Uterine smooth muscle cell (primary cell): Measurements from ENCODE around the gene MRPS18B. TPM values are rescaled to one million over a fixed set of nuclear protein-coding genes. Genes with fewer than 3 reads are reported as not detected.

Experiments
- total RNA-seq: library from RNA; depleted of rRNA; stranded (reverse); fragments of >200 nt; gene quantifications from 2 replicates; pipeline ENCODE4 v1.2.3, GENCODE V29; 2014

Gene MRPS18B
- total RNA-seq: 55.4 and 87.9 TPM in 2 replicates

DNA sequence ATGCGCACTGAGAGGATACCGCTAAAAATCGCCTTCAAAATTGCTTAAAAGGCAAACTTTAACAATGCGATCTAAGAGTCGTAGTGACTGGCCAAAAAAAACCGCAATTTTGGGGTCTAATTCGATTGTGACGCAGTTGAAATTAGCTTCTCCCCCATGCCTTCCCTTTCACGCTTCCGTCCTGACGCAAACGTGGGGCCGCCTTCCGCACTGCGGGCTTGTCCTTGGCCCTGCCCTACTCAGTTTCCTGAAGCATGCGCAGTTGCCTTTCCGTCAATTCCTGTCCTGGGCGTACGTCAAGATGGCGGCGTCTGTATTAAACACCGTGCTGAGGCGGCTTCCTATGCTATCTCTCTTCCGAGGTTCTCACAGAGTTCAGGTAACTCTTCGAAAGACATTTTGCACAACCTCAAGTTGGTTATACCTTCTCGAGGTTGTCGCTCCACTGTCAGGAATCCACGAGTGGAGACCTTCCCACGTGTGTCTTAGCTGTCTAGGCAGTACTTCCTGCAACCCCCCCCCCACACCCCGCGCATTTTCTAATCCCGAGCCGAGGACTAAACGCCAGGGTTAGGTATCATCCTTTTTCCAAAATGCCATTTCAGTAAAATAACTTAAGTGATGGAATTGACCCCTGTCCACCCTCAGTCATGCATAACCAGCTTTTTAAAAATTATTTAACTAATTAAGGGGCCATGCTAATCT is at the start of gene MRPS18B:
TSS of gene MRPS18B (plus strand) at position 276 of the 705 bp plus-strand sequence. CDS start at position 302, 26 bp downstream.

GRCh38 chr6:30571075-30571761 is 46.4 kb upstream of the MRPS18B start, which contains the start of gene ABCF1:
TSS of gene ABCF1 (plus strand) at chr6:30571442. CDS start at chr6:30571488, 46 bp downstream.

DNA sequence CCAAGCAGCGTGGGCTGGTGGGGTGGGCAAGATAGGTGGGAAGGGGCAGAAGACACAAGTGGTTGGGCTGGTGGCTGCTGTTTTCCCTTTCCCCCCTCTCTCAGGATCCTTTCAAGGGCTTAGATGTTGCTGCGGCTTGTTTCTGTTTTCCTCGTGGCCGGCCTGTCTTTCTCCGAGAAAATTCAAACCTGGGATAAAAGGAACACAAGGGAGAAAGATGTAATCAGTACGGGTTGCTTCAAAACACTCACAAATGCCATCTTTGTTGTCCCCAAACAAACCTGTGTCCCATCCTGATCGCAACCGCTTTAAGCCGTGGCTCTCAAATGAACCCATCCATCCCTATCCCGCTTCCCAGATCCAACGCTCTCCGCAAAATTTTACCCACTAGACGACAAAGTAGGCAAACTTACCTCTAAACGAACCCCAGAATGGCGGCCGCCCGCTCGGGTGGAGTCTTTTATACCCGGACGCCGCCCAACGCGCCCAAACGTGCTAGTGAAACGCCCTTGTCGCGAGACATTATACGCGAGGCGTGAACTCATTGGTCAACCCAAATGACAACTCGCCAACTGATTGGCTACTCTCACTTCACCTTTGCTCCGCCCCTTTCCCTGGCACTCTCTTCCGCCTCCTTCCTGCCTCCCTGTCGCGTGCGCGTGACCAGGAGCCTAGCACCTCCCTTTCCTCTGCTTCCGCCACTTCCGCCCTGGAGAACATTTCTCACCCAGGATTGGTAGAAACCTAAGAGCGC is 652 bp upstream of the MRPS18B start, which contains the start of gene PPP1R10:
TSS of gene PPP1R10 (minus strand) at position 433 of the 754 bp plus-strand sequence. CDS start 7,299 bp downstream, outside the sequence.

DNA sequence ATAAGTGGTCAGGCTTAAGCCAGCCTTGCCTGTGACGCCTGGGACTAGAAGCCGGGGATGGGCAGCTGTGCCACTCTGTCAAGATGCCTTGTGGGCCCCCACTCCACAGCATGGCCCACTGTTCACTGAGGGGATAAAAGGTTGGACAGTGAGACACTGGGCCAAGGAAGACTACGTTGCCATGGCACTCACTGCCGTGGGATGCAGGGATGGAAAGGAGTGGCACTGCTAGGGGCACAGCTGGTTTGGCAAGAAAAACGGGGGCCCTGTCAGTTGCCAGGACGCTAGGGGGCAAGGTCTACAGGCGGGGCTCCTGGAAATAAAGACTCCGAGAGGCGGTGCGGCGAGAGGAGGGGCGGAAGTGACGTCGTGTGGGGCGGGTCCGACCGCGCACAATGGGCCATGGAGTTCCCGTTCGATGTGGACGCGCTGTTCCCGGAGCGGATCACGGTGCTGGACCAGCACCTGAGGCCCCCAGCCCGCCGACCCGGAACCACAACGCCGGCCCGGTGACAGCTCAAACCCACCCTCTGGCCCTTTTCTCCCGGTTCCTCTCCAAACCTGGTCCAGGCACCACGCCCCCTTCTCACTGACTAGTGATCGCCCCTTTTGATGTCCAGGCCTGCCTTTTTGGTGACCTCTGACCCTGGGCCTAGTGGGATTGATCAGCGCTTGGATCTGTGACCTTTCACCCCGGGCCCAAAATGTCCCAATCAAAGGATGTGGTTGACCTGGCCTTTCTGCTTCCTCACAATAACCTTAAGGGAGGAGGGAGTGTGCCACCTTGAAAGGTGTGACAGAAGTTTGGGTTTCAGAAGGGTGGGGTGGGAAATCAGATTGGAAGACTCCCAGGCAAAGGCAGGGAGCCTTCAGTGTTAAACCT is 9.1 kb downstream of the MRPS18B start, which contains the start of gene ATAT1:
TSS of gene ATAT1 (plus strand) at position 391 of the 883 bp plus-strand sequence.

DNA sequence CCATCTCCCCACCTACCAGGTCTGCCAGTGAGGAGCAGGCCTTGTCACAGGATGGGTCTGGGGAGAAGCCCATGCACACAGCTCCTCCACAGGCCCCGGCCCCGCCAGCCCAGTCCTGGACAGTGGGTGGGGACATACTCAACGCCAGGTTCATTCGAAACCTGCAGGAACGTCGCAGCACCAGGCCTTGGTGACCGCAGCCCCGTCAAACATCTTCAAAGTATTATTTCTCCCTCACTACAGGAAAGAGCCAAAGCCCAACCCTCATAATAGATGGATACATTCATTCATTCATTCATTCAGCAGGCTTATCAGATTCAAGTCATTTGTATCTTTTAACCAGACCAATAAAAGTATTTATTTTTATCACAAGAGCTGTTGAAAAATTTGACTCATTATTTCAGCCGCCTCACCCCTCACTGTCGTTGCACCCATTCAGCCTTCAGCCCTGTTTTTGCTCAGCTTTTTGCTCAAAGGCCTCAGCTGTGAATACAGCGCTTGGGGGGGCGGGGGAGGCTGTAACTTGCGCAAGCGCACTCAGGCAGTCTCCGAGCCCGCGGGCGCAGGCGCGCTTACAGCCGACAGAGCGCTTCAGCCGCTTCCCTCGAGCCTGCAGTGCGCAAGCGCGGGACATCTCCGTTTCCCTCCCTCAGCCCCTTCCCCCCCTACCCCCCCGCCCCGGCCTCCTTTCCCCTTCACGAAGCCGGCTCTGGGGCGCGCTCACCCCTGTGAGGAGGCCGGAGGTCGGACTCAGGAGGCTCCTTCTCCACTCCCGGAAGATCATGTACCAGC is 29.0 kb downstream of the MRPS18B start, which contains the start of gene C6orf136:
TSS of gene C6orf136 (plus strand) at position 684 of the 792 bp plus-strand sequence. CDS start at position 783, 99 bp downstream.

GRCh38 chr6:30672445-30673253 is 55.0 kb downstream of the MRPS18B start, which contains the start of gene DHX16:
TSS of gene DHX16 (minus strand) at chr6:30673006. CDS start at chr6:30672841, 165 bp downstream.

Other genes starting within 250 kb of the MRPS18B start
- 166 and 211 TPM in 2 replicates for gene HLA-E, start 128.3 kb upstream of the MRPS18B start, total RNA-seq
- gene GNL1, start 61.4 kb upstream of the MRPS18B start, total RNA-seq: 56.8 and 62.1 TPM in 2 replicates
- gene PRR3, start 60.5 kb upstream of the MRPS18B start, total RNA-seq: 3.6 and 4.5 TPM in 2 replicates
- 45.4 and 62.5 TPM in 2 replicates for gene ABCF1, start 46.4 kb upstream of the MRPS18B start, total RNA-seq
- gene PPP1R10, start 597 bp upstream of the MRPS18B start, total RNA-seq: 18.0 and 20.0 TPM in 2 replicates
- 3.4 and 5.1 TPM in 2 replicates for gene ATAT1, start 9.0 kb downstream of the MRPS18B start, total RNA-seq
- 3.6 and 3.9 TPM in 2 replicates for gene C6orf136, start 29.3 kb downstream of the MRPS18B start, total RNA-seq
- 39.2 and 51.0 TPM in 2 replicates for gene DHX16, start 55.2 kb downstream of the MRPS18B start, total RNA-seq
- 49.8 and 53.6 TPM in 2 replicates for gene PPP1R18, start 68.8 kb downstream of the MRPS18B start, total RNA-seq
- gene NRM, start 73.1 kb downstream of the MRPS18B start, total RNA-seq: 2.2 and 4.0 TPM in 2 replicates
- 4.6 and 13.2 TPM in 2 replicates for gene MDC1, start 99.4 kb downstream of the MRPS18B start, total RNA-seq
- 508 and 873 TPM in 2 replicates for gene TUBB, start 102.5 kb downstream of the MRPS18B start, total RNA-seq
- 154 and 155 TPM in 2 replicates for gene FLOT1, start 124.8 kb downstream of the MRPS18B start, total RNA-seq
- 41.9 and 49.7 TPM in 2 replicates for gene IER3, start 126.7 kb downstream of the MRPS18B start, total RNA-seq